Ecto neural progenitor cell (in vitro differentiated cells): ENCODE data around the gene FMN2.
"Not testable (repeated sequence)": the region's sequence is repeated elsewhere in the genome, so short reads cannot be mapped to it uniquely, and the experiment has no call there.

Experiments
- DNase-seq: peaks from one replicate; pipeline ENCODE4 v3.0.0-alpha.2; 2018; ENCODE audit warnings: low spot score

The FMN2 gene

DNA sequence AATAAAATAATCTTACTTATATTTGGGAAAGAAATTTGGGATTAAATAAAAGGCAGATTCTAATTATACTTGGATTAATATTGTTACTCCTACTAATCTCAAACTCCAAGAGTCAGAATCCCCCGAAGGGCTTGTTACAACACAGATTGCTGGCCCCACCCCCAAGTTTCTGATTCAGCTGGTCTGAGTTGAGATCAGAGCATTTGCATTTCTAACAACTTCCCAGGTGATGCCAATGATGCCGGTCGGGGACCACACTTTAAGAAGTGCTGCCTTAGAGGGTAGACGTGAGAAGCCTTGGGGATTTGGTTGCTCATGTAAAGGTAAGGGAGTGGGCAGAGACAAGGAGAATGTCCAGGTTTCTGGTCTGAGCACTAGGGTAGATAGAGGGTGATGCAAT lies 47.2 kb downstream of the FMN2 start:
- DNase-seq: no peak

DNA sequence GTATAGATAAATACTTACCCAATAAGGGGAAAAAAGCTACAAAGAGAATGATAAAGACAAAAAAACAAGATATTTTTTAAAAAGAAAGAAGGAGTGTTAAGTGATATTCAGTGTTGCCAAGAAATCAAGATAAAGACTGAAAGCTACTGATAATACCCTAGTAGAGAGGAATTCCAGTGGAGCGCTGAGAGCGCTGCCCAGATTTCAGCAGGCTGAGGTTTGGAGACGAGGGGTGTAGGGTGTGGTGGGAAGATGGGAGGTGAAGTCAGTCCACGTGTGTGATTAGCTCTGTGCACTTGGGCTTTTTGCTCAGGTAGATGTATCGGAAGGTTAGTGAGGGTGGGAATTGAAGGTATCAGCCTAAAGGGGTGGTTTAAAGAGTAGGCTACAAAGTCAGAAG lies 47.8 kb downstream of the FMN2 start:
- no peak for DNase-seq

DNA sequence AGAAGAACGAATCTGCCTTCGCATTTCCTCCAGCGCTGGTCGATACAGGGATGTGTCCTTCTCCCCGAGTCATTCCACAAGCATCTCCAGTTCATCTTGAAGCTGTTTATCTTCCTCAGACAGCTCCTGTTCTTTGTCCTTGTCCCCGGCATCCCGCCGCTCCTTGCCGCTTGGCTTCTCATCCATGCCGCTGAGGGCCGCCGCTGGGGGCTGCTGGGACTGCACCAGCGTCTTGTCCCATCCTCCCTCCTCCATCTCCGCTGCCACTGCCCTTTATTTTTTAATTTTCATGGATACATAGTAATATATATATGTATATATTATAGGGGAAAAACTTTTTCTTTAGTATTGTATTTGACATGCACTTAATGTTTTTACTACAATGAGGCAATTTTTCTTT lies 53.4 kb downstream of the FMN2 start:
- no peak for DNase-seq

DNA sequence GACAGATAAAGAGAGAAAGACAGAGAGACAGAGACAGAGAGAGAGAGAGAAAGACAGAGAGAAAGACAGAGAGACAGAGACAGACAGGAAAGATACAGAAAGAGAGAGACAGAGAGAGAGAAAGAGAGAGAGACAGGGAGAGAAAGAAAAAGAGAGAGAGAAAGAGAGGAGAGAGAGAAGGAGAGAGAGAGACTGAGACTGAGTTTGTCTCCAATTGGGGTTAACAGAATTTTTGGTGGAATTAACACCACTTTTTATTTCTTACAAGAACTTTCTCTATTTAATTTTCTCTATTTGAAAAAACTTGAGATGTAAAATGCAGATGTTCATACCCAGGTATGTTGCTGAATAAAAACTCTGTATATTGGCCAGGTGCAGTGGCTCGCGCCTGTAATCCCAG lies 56.6 kb downstream of the FMN2 start:
- no peak for DNase-seq

DNA sequence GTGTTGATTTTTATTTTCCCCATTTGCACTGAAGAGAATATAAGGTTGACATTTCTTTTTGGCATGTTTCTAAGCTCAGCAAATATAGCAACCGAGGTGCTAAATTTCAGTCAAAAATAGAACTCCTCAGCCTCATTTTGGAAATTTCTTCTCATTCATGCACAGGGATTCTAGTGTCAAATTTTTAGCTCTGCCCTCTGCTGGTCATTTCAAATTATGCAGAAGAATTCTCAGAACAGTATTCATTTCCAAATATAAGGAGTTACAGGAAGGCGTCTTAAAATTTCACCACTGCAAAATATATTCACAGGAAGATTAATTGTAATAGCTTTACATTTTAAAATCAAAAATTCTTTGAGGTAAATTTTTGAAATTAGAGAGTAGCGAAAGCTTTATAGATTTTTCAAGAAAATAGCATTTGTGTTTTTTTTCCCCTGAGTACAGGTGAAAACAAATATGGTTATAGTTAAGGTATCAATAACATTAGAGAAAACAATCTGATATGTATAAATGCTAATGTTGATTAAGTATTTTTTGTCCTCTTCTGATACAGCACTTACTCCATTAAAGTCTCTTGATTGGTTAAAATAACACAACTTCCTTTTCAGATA lies 57.9 kb downstream of the FMN2 start:
- no peak for DNase-seq

DNA sequence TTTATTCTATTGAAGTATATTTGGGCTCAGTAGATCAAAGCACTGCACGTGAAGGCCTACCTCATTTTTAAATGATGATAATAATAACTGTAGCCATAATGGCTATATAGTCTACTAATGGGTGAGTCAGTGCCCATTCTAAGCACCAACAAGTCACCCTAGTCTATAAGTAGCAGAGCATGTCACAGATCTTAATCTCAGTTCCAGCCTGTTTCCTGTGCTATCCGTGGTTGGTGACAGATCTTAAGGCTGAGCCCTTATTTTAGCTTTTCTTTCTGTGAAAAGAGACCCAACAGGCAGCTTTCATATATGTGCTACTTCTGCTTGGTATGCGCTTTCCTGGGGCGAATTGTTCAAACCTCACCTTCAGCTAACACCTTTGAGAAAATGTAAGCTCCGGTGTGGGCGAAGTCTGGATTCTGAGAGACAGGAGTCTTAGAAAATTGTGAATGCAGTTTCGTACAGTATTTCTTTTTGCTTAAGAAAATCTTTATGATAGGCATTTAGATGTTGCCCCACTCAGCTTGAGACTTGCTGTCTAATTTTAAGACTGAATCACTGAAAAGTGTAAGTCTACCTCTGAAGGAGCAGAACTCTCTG lies 59.6 kb downstream of the FMN2 start:
- DNase-seq: no peak

DNA sequence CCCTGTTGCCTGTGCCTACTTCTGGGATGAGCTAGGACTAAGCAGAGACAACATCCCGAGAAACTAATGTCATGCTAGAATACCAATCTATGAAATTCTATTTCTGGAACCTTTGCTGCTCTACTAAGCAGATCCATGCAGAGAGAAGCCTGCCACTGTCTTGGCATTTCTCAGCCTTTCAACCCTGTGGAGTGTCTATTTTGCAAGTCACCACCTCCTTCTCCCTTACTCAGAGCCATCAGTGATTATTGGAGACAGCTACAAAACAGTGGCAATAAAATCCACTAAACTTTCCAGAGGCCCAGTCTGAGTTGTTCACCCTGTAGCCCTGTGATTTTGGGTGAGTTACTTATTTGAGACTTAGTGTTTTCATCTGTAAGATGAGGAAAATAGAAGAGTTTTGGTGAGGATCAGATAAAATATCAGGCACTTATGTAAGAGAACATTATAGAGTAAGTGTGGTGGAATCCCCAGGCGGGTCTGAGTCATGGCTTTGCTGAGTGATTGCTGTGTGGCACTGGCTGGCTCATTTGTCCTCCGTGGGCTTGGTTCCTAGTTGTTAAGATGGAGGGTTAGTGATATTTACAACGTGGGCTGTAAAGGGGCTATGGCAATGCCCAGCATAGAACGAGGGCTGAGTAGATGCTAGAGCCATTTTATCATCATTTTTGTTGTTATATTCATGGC lies 61.1 kb downstream of the FMN2 start:
- DNase-seq: no peak

DNA sequence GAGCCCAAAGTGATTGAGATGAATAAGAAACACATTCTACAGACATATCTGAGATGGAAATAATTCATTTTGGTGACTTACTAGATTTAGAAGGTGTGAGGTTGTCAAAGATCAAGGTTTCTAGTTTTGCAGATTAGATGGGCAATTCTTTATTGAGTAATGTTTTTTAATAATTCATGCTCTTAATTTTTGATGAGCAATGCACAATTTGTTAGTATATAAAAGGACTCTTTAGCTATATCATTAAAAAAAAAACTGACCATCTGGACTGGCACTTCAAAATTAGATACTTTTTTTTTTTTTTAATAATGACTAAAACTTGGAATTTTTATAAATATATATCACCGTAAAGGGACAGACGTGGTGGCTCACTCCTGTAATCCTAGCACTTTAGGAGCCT lies 63.9 kb downstream of the FMN2 start:
- DNase-seq: no peak

DNA sequence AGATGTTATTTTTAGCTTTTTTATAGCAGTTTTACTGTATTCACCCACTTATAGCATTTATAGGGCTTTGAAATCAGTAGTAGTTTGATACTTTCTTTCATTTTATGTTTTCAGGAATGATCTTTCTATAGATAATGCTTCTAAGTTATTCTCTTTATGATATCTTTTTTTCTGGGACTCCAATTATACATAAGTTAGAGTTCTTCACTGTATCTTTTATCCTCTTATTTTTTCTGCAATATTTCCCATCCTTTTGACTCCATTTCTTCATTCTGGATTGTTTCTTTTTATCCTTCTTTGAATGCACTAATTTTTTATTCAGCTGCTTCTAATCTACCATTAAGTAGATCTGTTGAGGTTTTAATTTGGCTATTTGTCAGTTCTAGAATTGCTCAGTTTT lies 73.1 kb downstream of the FMN2 start:
- DNase-seq: no peak

DNA sequence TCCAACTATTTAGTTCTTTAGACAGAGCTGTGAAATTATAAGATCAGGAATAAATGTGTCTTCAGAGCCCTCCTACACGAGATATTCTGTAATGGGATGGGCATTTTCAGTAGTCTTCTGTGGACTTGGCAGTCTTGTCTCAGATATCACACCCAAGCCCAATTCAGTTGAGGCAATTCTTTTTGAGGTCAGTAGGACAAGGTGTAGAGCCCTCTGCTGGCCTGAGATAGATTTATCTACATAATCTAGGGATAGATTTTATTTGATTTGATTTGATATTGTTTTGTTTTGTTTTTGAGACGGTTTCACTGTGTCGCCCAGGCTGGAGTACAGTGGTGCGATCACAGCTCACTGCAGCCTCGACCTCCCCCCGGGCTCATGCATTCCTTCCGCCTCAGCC lies 77.5 kb downstream of the FMN2 start:
- DNase-seq: no peak

DNA sequence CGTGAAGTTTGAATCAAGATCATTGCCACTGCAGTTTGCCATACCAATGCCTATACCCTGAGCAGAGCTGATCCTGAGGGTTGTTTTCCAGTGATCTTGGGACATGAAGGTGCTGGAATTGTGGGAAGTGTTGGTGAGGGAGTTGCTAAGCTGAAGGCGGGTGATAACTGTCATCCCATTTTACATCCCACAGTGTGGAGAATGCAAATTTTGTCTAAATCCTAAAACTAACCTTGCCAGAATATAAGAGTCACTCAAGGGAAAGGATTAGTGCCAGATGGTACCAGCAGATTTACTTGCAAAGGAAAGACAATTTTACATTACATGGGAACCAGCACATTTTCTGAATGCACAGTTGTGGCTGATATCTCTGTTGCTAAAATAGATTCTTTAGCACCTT lies 78.6 kb downstream of the FMN2 start:
- no peak for DNase-seq

DNA sequence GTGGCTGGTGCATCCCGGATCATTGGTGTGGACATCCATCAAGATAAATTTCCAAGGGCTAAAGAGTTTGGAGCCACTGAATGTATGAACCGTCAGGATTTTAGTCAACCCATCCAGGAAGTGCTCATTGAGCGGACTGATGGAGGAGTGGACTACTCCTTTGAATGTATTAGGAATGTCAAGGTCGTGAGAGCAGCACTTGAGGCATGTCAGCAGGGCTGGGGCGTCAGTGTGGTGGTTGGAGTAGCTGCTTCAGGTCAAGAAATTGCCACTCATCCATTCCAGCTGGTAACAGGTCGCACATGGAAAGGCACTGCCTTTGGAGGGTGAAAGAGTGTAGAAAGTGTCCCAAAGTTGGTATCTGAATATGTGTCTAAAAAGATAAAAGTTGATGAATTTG lies 79.1 kb downstream of the FMN2 start:
- no peak for DNase-seq

DNA sequence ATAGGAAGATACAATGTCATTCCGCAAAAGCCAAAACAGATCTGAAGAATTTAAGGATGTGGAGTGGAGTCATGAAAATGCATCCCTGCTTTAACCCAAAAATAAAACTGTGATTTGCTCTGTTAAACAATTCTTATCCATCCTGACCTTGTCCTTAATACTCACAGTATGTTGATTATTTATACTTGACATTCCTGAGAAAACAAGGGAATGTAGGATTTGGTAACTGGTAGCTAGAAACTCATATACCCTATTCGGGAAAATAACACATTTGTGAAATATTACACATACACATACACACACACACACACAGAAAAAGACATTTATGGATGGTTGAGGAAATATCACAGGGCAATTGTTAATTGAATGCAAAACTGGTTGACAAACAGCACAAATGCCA lies 80.2 kb downstream of the FMN2 start:
- no peak for DNase-seq

DNA sequence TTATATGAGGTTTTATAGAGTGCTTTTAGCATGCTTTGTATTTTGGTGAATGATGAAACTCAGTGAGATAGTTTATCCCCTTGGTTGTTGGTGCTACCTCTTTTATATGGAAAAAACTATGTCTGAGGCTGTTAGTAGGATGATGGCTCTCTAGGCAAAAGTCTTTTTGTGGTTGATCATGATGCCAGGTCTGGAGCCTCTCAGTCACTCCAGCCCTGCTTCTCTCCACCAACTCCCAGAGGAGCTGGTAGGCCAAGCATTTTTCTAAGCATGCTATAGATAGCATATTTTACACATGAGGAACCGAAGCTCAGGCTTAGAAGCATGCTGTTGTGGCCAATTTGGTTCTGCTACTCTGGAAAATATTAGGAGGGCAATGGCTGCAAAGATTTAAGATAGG lies 82.2 kb downstream of the FMN2 start:
- DNase-seq: no peak

DNA sequence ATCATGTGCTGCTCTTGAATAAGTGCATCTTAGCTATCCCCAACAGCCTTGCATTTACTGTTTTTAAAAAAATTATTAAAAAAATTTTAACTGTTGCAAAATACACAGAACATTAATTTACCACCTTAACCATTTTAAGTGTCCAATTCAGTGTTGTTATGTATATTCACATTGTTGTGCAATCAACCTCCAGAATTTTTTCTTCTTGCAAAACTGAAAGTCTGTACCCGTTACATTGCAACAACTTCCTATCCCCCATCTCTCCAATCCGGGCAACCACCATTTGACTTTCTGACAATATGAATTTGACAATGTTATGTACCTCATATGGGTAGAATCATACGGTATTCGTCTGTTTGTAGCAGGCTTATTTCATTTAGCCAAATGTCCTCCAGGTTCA lies 83.1 kb downstream of the FMN2 start:
- no peak for DNase-seq

DNA sequence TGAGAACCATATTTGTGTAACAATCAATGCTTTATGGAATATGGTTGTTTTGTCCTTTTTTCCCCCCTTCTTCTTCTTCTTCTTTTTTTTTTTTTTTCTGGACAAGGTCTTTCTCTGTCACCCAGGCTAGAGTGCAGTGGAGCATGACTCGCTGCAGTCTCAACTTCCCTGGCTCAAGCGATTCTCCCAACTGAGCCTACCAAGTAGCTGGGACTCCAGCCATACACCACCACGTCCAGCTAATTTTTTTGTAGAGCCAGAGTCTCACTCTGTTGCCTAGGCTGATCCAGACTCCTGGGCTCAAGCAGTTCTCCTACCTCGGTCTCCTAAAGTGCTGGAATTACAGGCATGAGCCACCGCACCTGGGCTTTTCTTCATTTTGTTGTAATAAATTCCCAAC lies 86.7 kb downstream of the FMN2 start:
- DNase-seq: no peak

DNA sequence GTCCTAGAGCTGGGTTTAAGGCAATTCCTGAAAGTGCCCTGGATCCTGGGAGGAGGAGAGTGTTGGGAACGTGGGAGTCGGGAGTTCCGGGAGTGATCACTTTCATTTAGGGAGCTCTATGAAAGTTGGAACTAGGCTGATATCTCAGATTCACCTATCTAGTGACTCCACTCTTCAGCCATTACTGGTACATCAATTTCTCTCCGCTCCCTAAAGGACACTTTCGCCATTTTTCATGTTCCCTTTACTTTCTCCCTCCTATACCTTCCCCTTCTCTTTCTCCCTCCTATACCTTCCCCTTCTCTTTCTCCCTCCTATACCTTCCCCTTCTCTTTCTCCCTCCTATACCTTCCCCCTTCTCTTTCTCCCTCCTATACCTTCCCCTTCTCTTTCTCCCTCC lies 93.0 kb downstream of the FMN2 start:
- DNase-seq: not testable (repeated sequence)

DNA sequence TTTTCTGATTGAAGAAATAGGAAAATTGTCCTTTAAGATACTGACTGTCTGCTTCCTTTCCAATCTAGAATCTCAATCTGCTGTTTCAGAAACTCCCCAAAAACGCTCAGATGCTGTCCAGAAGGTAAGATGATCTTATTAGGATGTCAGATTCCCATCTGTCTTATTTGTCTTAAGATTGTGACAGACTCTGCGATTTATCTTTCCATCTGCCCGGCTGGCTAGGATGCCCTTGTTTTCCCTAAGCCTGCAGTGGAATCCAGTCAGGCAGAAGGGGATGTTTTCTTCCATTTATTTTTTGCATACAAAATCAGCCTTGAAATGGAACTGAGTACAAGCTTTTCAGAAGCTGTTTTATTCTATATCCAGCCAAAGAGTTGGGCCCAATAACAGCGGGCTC lies 96.5 kb downstream of the FMN2 start:
- no peak for DNase-seq

DNA sequence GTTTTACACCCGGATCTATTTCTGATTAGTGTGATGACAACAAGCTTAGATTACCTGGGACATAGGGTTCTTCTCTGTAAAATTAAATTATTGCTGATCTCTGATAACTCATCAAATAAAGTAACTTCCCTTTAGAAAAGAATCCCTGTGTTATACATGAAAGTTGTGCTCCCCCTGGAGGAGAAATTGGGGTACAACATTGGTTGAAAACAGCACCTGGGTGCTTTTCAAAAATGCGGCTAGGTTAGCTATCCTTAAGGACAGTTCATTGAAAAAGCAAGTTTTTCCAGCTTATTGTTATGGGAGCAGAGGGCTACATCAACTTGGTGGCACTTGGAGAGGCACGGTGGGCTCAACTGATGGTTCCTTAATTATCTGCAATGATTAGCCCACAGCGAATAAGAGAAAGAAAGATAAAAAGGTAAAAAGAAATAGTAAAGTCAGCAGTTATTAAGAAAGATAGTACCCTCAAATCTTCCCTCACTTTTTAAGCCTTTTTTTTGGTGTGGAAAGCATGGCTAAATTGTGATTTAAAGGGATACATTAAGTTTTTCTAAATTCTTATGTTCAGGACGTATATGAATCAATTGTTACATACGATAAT lies 97.8 kb downstream of the FMN2 start:
- DNase-seq: no peak

DNA sequence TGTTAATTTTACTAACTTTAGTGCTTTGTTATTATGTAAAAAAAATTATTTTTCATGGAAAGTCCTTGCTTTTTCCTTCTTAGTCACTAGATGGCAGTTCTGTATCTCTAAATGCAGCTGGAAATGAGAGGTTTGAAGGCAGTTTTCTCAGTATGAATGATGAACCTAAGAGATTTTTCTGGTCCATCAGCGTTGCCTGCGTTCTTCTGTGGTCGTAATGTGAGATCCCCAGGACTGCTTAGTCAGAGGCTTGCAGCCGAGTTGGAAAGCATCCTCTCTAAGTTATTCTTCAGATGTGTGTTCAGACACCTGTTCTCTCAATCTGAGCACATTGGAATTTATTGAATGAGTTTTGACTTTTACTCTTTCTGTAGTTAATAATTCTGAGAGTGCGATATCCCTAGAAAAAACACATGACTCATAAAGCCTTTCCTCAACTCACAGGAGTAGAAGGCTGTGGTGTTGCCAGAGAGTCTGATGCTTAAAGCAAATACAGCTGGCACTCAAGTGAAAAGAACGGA lies 99.3 kb downstream of the FMN2 start:
- no peak for DNase-seq

DNA sequence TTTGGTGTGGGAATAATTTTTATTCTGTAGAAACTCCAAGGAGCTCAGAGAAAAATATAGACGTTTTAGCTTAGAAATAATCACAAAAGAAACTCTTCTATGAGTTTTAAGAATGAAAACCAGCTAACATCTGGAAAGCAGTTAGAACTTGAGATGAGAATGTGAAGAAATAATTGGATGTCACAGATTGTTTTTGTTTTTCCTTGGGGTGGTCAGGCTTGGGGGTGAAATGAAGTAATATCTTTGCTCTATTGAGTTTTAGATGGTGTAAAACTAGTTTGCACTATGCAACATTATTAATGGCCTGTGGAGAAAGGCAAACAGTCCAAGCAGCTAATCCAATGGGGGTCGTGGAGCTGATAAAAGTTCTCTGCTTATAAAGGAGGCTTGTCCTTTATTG lies 101.2 kb downstream of the FMN2 start:
- DNase-seq: no peak

DNA sequence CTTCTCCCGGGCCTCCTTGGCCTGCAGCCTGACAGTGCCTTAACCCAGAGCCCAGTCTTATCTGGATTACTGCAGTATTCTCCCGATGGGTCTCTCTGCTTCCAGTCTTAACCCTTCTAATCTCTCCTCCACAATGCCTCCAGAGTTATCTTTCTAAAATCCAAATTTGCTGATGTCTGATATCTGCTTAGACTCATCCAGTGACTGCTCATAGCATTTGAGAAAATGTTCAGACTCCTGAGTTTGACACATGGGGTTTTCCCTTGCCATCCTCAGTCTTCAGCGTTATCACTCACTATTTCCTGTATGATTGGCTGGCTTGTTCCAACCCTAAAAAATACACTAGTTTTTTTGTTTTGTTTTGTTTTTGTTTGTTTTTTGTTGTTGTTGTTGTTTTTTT lies 102.0 kb downstream of the FMN2 start:
- no peak for DNase-seq

DNA sequence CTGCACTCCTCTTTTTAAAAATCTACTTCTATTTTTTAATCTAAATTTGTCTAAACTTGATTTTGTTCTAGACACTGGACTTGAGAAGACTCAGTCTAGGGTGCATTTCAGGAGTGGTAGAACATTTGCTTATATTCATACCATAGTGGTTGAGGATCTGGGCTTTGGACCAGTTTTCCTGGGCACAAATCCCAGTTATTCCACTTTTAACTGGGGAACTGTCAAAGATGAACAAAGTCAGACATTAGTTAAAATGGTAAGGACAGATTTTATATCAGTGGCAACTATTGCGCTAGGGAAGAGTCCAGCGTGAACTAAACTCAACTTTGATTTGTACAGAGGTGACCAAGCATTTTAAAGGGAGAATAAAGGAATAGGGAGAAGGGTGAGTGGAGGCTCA lies 102.4 kb downstream of the FMN2 start:
- no peak for DNase-seq
